C4-2B (cell line): ENCODE measurements around the gene DGKD.
A peak's percentile ranks its signal among the peaks of the same experiment; 100 is the strongest.

ENCODE experiments used
- H3K27ac ChIP-seq: fragments of 450-650 bp; 2 replicates; pipeline ENCODE4 v1.5.1; 2017
- ZFX ChIP-seq: fragments of 450-650 bp; IDR thresholded peaks from 2 replicates; pipeline ENCODE4 v1.6.1; 2017
- TF ChIP-seq, protein P1 (sequence below): fragments of 450-650 bp; conservative IDR thresholded peaks from 2 replicates; pipeline ENCODE4 v1.5.1; 2017; ENCODE audit warnings: mild to moderate bottlenecking

The DGKD gene

DNA sequence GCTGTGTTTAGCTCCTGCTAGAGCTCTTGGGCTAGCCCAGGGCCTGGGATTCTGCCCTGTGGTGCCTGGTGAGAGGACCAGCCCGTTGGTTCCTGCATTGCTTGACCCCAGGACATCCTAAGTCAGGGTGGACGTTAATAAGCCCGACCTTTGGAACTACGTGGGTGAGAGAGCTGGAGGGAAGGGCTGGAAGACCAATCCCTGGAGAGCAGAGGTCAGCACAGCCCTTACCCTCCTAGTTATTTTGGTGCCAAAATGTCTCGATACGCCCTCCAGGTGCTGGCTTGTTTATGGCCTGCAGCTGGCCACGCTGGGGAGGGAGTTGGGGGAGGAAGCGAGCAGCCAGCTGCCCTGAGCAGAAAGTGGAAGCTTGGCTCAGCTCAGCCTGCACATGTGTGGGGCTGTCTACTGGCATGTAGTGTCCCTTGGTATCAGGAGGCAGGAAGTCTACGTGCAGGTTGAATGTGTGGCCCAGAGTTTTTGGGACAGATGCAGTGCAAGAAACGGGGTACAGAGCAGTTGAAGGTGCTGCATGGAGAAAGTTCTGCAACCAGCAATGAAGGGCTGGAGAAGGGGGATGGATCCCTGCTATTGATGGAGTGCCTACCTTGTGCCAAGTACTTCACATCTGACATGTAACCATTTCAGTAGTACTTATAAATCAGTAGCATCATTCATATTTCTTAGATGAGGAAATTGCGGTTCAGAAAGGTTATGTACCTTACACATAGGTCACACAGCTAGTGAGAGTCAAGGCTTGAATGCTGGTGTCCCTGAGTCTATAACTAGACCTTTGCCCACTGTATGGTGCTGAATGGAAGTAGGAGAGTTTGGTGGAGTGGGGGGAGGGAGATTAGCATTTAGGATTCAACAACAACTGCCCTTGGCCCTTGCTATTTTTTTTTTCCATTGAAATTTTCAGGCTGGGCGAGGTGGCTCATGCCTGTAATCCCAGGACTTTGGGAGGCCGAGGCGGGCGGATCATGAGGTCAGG lies 5.0 kb upstream of the DGKD start:
- no peak overlapping the region for H3K27ac ChIP-seq
- TF ChIP-seq ZFX, result no peak
- TF ChIP-seq, protein P1, sequence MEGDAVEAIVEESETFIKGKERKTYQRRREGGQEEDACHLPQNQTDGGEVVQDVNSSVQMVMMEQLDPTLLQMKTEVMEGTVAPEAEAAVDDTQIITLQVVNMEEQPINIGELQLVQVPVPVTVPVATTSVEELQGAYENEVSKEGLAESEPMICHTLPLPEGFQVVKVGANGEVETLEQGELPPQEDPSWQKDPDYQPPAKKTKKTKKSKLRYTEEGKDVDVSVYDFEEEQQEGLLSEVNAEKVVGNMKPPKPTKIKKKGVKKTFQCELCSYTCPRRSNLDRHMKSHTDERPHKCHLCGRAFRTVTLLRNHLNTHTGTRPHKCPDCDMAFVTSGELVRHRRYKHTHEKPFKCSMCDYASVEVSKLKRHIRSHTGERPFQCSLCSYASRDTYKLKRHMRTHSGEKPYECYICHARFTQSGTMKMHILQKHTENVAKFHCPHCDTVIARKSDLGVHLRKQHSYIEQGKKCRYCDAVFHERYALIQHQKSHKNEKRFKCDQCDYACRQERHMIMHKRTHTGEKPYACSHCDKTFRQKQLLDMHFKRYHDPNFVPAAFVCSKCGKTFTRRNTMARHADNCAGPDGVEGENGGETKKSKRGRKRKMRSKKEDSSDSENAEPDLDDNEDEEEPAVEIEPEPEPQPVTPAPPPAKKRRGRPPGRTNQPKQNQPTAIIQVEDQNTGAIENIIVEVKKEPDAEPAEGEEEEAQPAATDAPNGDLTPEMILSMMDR, result no peak

DNA sequence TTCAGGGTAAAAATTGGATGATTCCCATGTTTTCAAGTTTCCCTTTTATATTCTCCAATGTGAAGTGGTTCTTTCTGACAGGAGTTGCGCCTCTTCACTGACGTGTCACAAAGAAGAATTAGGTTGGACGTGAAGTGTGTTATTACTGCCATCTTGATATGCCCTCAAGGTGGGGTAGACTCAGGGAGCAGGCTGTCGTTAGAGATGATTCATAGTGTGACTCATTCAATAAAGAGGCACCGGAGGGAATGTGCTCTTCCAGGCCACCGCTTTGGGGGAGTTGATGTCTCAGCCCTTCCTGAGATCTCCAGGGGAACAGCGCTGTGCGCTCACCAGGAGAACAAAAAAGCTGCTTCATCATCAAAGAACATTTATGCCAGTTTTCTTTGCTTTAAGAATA lies 3.6 kb upstream of the DGKD start:
- no peak overlapping the region for H3K27ac ChIP-seq
- no peak for TF ChIP-seq ZFX

DNA sequence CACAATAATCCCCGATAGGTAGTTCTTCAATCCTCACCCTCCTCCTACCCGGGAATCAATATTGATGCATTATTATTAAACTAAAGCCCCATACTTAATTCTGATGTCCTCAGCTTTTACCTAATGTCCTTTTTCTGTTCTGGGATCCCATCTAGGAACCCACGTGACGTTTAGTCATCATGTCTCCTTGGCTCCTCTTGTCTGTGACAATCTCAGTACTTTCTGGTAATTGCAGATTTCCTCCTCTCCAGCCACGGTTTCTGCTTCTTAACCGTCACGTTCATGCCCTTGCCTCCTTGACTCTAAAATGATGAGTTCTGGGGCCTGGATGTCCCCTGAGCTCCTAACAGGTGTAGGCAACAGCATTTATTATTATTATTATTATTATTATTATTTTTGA lies 2.9 kb upstream of the DGKD start:
- TF ChIP-seq, protein P1, result no peak
- H3K27ac ChIP-seq, result no peak overlapping the region

DNA sequence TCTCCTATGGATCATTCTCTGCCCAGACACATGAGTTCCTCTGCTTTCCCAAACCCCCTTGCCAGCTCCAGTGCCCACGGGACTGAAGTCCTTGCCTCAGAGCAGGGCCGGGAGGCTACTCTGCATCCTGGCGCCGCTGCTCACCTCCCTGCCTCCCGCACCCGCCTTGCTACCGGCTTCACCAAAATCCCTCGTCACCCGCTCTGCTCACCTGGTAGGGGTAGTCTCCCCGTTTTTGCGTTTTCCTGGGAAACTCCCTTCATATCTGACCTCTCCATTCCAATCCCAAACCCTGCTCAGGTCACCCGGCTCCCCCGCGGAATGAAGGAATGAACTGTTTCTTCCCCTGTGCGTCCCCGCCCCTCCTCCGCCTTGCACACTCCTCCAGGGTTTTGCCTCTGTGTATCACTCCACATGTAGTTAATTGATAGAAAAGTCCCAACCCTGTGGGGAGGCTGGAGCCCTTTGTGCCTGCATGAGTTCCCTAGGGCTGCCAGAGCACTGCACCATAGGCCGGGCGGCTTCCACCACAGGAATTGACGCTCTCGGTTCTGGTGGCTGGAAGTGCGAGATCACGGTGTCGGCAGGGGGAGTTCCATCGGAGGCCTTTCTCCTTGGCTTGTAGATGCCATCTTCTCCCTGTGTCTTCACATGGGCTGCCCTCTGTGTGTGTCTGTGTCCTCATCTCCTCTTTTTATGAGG lies 2.0 kb upstream of the DGKD start:
- TF ChIP-seq, protein P1, result no peak
- no peak for TF ChIP-seq ZFX
- no peak overlapping the region for H3K27ac ChIP-seq

DNA sequence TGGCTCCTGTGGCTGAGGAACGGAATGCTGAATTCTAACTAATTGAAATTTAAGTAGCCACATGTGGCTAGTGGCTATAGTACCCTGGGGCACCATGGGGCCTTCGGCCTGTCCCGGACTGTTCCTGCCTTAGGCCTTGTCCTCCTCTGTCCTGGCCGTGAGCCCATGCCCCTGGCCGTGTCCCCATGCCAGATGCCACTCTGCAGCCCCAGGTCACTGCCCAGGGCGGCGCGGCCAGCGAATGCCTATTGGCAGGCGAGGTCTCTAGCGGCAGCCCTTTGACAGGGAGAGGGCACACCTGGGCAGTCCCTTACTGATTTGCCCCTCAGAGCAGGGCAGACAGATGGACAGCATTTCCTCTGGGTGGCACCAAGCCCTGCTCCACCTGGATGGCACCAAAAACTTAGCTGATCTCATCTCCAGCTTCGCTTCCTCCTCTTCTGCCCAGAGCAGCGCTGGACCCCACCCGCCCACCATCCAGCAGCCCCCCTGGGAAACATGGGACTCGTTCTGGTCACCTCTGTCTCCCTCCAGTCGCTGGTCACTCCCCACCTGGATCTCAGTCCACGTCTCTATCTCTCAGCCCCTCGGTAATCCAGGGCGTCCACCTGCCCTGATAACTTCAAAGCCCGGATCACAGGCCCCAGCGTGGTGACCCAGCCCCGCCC lies 1.1 kb upstream of the DGKD start:
- TF ChIP-seq, protein P1, result no peak
- TF ChIP-seq ZFX, result no peak
- H3K27ac ChIP-seq, result peak overlapping the region; percentile 51; the same call in 1 of the 2 replicates

DNA sequence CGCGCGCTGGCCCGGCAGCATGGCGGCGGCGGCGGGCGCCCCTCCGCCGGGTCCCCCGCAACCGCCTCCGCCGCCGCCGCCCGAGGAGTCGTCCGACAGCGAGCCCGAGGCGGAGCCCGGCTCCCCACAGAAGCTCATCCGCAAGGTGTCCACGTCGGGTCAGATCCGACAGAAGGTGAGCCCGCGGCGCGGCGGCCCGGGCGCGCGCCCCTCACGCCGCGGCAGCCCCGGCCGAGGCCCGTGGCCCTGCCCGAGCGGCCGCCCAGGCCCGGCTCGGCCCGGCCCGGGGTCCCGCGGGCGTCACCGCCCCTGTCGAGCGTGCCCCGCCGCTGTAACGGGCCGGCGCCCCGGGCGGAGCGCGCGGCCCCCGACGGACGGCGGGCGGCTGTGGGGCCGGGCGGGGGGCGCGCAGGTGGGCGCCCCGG lies 218 bp downstream of the DGKD start:
- peak overlapping the region; percentile 51 for H3K27ac ChIP-seq

DNA sequence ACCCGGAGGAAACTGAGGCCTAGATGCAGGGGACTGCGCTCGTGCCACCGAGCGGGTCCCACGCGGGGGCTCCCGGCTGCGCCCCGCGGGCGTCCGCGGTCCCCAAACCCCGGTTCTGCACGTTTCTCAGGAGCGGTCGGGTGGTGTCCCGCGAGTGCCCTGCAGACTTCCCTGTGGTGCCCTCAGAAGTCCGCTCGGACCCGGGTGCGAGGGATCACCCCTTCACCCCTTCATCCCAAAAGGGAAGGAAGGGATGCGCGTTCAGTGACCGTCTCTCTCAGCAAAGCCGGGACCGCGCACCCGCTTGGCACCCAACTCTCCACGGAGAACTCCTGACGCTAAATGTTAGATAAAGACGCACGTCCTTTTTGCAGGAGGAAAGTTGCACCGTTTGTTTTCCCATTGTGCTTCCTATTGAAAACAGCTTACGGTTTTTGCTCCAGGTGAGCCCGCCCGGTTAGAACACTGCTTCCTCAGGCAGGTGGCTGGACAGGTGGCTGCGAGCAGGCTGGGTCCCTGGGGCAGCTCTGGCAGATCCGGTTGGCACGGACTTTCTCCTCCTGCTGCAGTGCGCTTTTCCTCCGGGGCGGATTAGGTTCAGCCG lies 779 bp downstream of the DGKD start:
- peak overlapping the region; percentile 51 for H3K27ac ChIP-seq
- no peak for TF ChIP-seq ZFX
- TF ChIP-seq, protein P1, result no peak

More for the DNA sequence above, 218 bp downstream of the DGKD start:
- TF ChIP-seq, protein P1, result no peak
- TF ChIP-seq ZFX, result peak; percentile 27; the same call in 1 of the 2 replicates
